ENCODE results near the gene SERINC4. TPM values are rescaled to one million over a fixed set of nuclear protein-coding genes. Genes with fewer than 3 reads are reported as not detected.
A peak's percentile ranks its signal among the peaks of the same experiment; 100 is the strongest.

The SERINC4 gene
- total and polyA plus RNA-seq, 10 of the 15 experiments (the other 5 are each of a cell fraction or from before 2014, with no cell fraction given) = 0.06 to 0.96 (median 0.26) TPM; not detected in 1

DNA sequence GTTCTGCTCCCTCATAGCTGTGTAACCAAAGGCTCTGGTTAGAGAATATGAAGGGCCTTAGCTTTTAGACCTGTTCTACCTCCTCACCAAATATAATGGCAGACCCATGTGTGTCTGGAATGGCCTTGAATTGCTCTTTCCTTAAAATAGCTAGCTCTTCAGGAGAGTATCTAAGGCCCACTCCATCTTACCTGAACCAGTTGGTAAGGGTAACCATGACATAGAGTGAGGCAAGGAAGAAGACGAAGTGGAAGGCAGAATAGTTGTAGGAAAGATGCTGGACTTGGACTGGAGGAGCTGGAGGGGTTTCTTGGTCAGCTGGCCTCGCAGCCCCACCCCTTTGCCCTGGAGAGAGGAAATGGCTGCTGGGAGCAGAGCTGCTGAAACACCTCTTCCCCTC is 4.8 kb downstream of the SERINC4 start:
- ChIA-PET SMC1A (ENCODE audit: uncharacterized antibody, unreplicated experiment) (interaction anchor here (1.0 to 9.4 kb wide), 4 partner anchors 18 to 33 kb away, joined by 3 to 129 read pairs (median 4); partner anchors contain the start of genes ELL3 and MFAP1), RAD21 (ENCODE audit: unreplicated experiment) (interaction anchor here (0.8 to 2.1 kb wide), 4 partner anchors 14 to 89 kb away, joined by 3 to 6 read pairs (median 4); partner anchors contain the start of gene ELL3), CTCF (interaction anchor here (0.5 to 4.0 kb wide), 5 partner anchors 14 to 173 kb away, joined by 3 to 23 read pairs (median 6); partner anchors contain the start of gene ELL3), POLR2A (interaction anchor here (0.5 to 5.9 kb wide), 6 partner anchors 9 to 42 kb away, joined by 3 to 48 read pairs (median 3); partner anchors contain the start of gene MFAP1)
- intact Hi-C loops (cut with micrococcal nuclease; ENCODE audit: unreplicated experiment) = no loop called here
- no TSS peak for BruUV-seq (replicated peaks)
- TF ChIP-seq PML (IDR thresholded peaks at IDR 0.05; ENCODE audit: low read length) = 0 out of 2 replicates have a peak, but pooled peaks have one; percentile 39
- no peak for TF ChIP-seq RELA (IDR thresholded peaks at IDR 0.05; ENCODE audit: borderline replicate concordance, partially characterized antibody)
- no peak for TF ChIP-seq BCL11A (IDR thresholded peaks at IDR 0.05; ENCODE audit: low read depth, low read length)
- no peak for TF ChIP-seq NFYB (IDR thresholded peaks at IDR 0.05; ENCODE audit: insufficient read depth, low read depth, low read length)
- TF ChIP-seq POLR2A (IDR thresholded peaks at IDR 0.05; ENCODE audit: low read depth, low read length) = 0 out of 2 replicates have a peak, but pooled peaks have one; percentile 10
- 74% methylated on average over 2 of the region's 2 CpGs for WGBS (ENCODE audit: insufficient coverage, insufficient replicate concordance, low lambda C conversion rate, missing lambda C conversion rate)
- H3K4me1 ChIP-seq (ENCODE audit: control insufficient read depth, insufficient read depth, low read length) = peaks cover 26% of the 10 kb centered on the region
- no peak overlapping the region for H2AFZ ChIP-seq (ENCODE audit: control insufficient read depth, low read depth, low read length)
- H3K9me3 ChIP-seq (replicated peaks; ENCODE audit: control insufficient read depth, insufficient read depth, low read length) = no peaks in the 10 kb centered on the region
- in situ Hi-C loops (cut with MboI) = loop anchor here (10.0 to 25.0 kb wide), 2 partner anchors 930 to 1533 kb away; partner anchors contain the start of genes GANC and TMEM87A
- no peaks in the 10 kb centered on the region for H3K27me3 ChIP-seq (replicated peaks in 1 of 2; ENCODE audit: control insufficient read depth in 2 of 2, insufficient read depth in 2 of 2, low read length in 1 of 2)
- H3K27ac ChIP-seq (ENCODE audit: control insufficient read depth, insufficient read depth) = no peak overlapping the region
- no peak overlapping the region for H3K4me3 ChIP-seq
- DNase-seq (ENCODE audit: low read depth, low spot score) (no peak), FAIRE-seq (no peak), ATAC-seq (no peak)
- H3K79me2 ChIP-seq (ENCODE audit: control insufficient read depth, insufficient read depth, low read length) = peaks cover 34% of the 10 kb centered on the region
- no peaks in the 10 kb centered on the region; the same call in none of the 2 replicates for H4K20me1 ChIP-seq (ENCODE audit: control insufficient read depth, insufficient read depth)
- H3K4me2 ChIP-seq (ENCODE audit: control insufficient read depth, insufficient read depth) = peak overlapping the region; percentile 4; the same call in 1 of the 2 replicates
- no peak overlapping the region for H3K9ac ChIP-seq (ENCODE audit: control insufficient read depth, insufficient read depth, low read length)
- H3K36me3 ChIP-seq (ENCODE audit: control insufficient read depth in 2 of 2, insufficient read depth in 2 of 2, low read length in 1 of 2) = peaks cover 5 to 30% of the 10 kb centered on the region in 2 experiments
